ENCODE measurements around the gene NUP58.
"Not testable (repeated sequence)": the region's sequence is repeated elsewhere in the genome, so short reads cannot be mapped to it uniquely, and the experiment has no call there.

Gene NUP58

GRCh38 chr13:25306671-25307464 lies 5.4 kb downstream of the NUP58 start:
- Histone ChIP-seq H3K79me2 (ENCODE audit: insufficient read depth, low read length) (peaks cover 47% of the 10 kb centered on the region), H3K27ac (ENCODE audit: low read depth, low read length, poor library complexity, severe bottlenecking) (no peak overlapping the region), H3K27me3 (ENCODE audit: insufficient read depth, low read length) (no peaks in the 10 kb centered on the region), H3K4me2 (ENCODE audit: low read length) (no peak overlapping the region), H3K9me3 (ENCODE audit: low read length) (no peaks in the 10 kb centered on the region), H3K4me3 (ENCODE audit: low read depth, low read length, poor library complexity, severe bottlenecking) (no peak overlapping the region), H3K9me2 (ENCODE audit: low read depth, low read length) (no peaks in the 10 kb centered on the region), H3K4me1 (ENCODE audit: insufficient read depth, low read length, severe bottlenecking) (peaks cover 15% of the 10 kb centered on the region), H3F3A (ENCODE audit: insufficient read depth, low read length) (no peaks in the 10 kb centered on the region), H3K9ac (ENCODE audit: low read length) (no peak overlapping the region), H2AFZ (ENCODE audit: low read length) (no peak overlapping the region), H4K20me1 (ENCODE audit: insufficient read depth, low read length) (no peaks in the 10 kb centered on the region), H3K36me3 (ENCODE audit: insufficient read depth, low read length) (peaks cover 78% of the 10 kb centered on the region)
- TF ChIP-seq CTCF (IDR thresholded peaks at IDR 0.05; ENCODE audit: low read length) (no peak), EZH2 (IDR thresholded peaks at IDR 0.05; ENCODE audit: borderline replicate concordance, low read length) (no peak)

GRCh38 chr13:25310891-25311290 lies 9.5 kb downstream of the NUP58 start:
- H4K20me1 ChIP-seq (ENCODE audit: insufficient read depth, low read length), result no peaks in the 10 kb centered on the region
- peaks cover 94% of the 10 kb centered on the region for H3K36me3 ChIP-seq (ENCODE audit: insufficient read depth, low read length)

DNA sequence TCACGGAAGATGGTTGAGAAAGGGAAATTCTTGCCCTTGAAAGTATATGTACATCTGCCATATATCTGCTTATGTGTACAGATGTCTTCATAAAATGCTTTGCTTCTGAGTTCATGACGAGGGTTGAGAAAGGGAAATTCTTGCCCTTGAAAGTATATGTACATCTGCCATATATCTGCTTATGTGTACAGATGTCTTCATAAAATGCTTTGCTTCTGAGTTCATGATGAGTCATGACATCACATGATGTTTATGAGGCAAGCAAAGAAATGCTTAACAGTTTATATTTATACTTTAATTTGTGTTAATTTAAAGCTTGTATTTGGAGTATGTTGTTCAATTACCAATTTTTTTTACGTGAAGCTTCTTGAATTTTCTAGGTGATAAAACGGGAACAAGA lies 17.5 kb downstream of the NUP58 start:
- H3K4me2 ChIP-seq (ENCODE audit: low read length); H3K9me2 ChIP-seq (ENCODE audit: low read depth, low read length); H3F3A ChIP-seq (ENCODE audit: insufficient read depth, low read length); H3K9me3 ChIP-seq (ENCODE audit: low read length); H3K9ac ChIP-seq (ENCODE audit: low read length); H4K20me1 ChIP-seq (ENCODE audit: insufficient read depth, low read length); H3K79me2 ChIP-seq (ENCODE audit: insufficient read depth, low read length); H3K27ac ChIP-seq (ENCODE audit: low read depth, low read length, poor library complexity, severe bottlenecking); H3K4me1 ChIP-seq (ENCODE audit: insufficient read depth, low read length, severe bottlenecking); H2AFZ ChIP-seq (ENCODE audit: low read length); H3K27me3 ChIP-seq (ENCODE audit: insufficient read depth, low read length); H3K4me3 ChIP-seq (ENCODE audit: low read depth, low read length, poor library complexity, severe bottlenecking): not testable (repeated sequence)
- peaks cover 96% of the 10 kb centered on the region for H3K36me3 ChIP-seq (ENCODE audit: insufficient read depth, low read length)

More at GRCh38 chr13:25310891-25311290, 9.5 kb downstream of the NUP58 start:
- Histone ChIP-seq H3K9me2 (ENCODE audit: low read depth, low read length) (no peaks in the 10 kb centered on the region), H3K4me1 (ENCODE audit: insufficient read depth, low read length, severe bottlenecking) (no peaks in the 10 kb centered on the region), H2AFZ (ENCODE audit: low read length) (no peak overlapping the region), H3F3A (ENCODE audit: insufficient read depth, low read length) (no peaks in the 10 kb centered on the region), H3K9me3 (ENCODE audit: low read length) (no peaks in the 10 kb centered on the region), H3K4me2 (ENCODE audit: low read length) (no peak overlapping the region), H3K27me3 (ENCODE audit: insufficient read depth, low read length) (no peaks in the 10 kb centered on the region), H3K27ac (ENCODE audit: low read depth, low read length, poor library complexity, severe bottlenecking) (no peak overlapping the region), H3K9ac (ENCODE audit: low read length) (no peak overlapping the region), H3K79me2 (ENCODE audit: insufficient read depth, low read length) (peaks cover 9% of the 10 kb centered on the region), H3K4me3 (ENCODE audit: low read depth, low read length, poor library complexity, severe bottlenecking) (no peak overlapping the region)
- TF ChIP-seq CTCF (IDR thresholded peaks at IDR 0.05; ENCODE audit: low read length), result no peak

DNA sequence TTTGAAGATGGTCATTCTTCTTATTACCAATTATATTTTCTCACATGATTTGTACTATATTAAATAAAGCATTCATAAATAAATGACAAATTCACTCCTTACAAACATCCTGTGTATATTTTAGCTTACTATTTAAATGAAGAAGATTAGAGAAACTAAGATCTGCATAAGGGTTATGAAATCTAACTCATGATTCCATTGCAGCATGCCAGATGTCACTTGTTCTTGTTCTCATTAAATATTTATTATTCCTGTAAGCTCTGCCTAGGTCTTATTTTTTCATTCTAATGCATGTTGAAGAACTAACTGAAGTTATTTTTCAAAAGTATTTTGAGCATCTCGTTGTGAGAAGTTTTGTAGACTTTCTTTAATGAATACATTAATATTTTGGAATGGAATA lies 18.3 kb downstream of the NUP58 start:
- H3K4me3 ChIP-seq (ENCODE audit: low read depth, low read length, poor library complexity, severe bottlenecking), result no peak overlapping the region

More for the DNA sequence above, 18.3 kb downstream of the NUP58 start:
- H3K4me1 ChIP-seq (ENCODE audit: insufficient read depth, low read length, severe bottlenecking), result no peaks in the 10 kb centered on the region
- TF ChIP-seq CTCF (IDR thresholded peaks at IDR 0.05; ENCODE audit: low read length) (no peak), EZH2 (IDR thresholded peaks at IDR 0.05; ENCODE audit: borderline replicate concordance, low read length) (no peak)
- H3F3A ChIP-seq (ENCODE audit: insufficient read depth, low read length), result no peaks in the 10 kb centered on the region
- H3K9ac ChIP-seq (ENCODE audit: low read length), result no peak overlapping the region
- H3K9me3 ChIP-seq (ENCODE audit: low read length), result no peaks in the 10 kb centered on the region
- H3K36me3 ChIP-seq (ENCODE audit: insufficient read depth, low read length), result peaks cover 96% of the 10 kb centered on the region
- no peak overlapping the region for H3K27ac ChIP-seq (ENCODE audit: low read depth, low read length, poor library complexity, severe bottlenecking)
- H3K9me2 ChIP-seq (ENCODE audit: low read depth, low read length), result no peaks in the 10 kb centered on the region
- no peaks in the 10 kb centered on the region for H3K27me3 ChIP-seq (ENCODE audit: insufficient read depth, low read length)
- no peaks in the 10 kb centered on the region; the same call in 1 of the 2 replicates for H4K20me1 ChIP-seq (ENCODE audit: insufficient read depth, low read length)
- no peak overlapping the region for H3K4me2 ChIP-seq (ENCODE audit: low read length)
- no peaks in the 10 kb centered on the region; the same call in 1 of the 2 replicates for H3K79me2 ChIP-seq (ENCODE audit: insufficient read depth, low read length)
- no peak overlapping the region for H2AFZ ChIP-seq (ENCODE audit: low read length)

Measured in OCI-LY1 (cell line).